GM19240 (cell line): ENCODE data around the gene METTL3.

Experiments
- DNase-seq: peaks from one replicate; pipeline ENCODE4 v3.0.0; 2011; ENCODE audit warnings: low spot score; ENCODE audit not compliant: insufficient read length

Gene METTL3

GRCh38 chr14:21476925-21477681 lies 34.0 kb downstream of the METTL3 start, which contains the start of the genes RAB2B and TOX4:
Gene RAB2B (minus strand): TSS chr14:21476959. CDS start chr14:21476872, 87 bp downstream.
Gene TOX4 (plus strand): TSS chr14:21477195. CDS start chr14:21477279, 84 bp downstream.
- peak; percentile 79 for DNase-seq

- DNase-seq, result peak; percentile 21
Measured at GRCh38 chr14:21476523-21476924, 34.6 kb downstream of the METTL3 start.

GRCh38 chr14:21475767-21476522 lies 35.2 kb downstream of the METTL3 start:
- DNase-seq, result no peak

GRCh38 chr14:21467616-21468015 lies 43.5 kb downstream of the METTL3 start:
- no peak for DNase-seq

GRCh38 chr14:21455912-21456667 lies 55.0 kb downstream of the METTL3 start, which contains the start of gene CHD8:
Gene CHD8 (minus strand): TSS chr14:21456123. CDS start chr14:21431643, 24,480 bp downstream.
- peak; percentile 96 for DNase-seq

- peak; percentile 19 for DNase-seq
Measured at GRCh38 chr14:21455592-21455911, 55.6 kb downstream of the METTL3 start.

GRCh38 chr14:21454843-21455544 lies 56.1 kb downstream of the METTL3 start:
- no peak for DNase-seq

GRCh38 chr14:21449899-21450216 lies 61.3 kb downstream of the METTL3 start:
- no peak for DNase-seq
